Measurements from ENCODE around the gene TMEM163. TPM values are rescaled to one million over a fixed set of nuclear protein-coding genes. Genes with fewer than 3 reads are reported as not detected.

TMEM163 gene
- total and polyA plus RNA-seq, 2 donors (not counting 3 experiments of a cell fraction or from before 2014, with no cell fraction given): 1.0 to 2.8 TPM

GRCh38 chr2:134626781-134627180 lies 92.0 kb downstream of the TMEM163 start:
- POLR2A ChIA-PET: no interaction called here
- no peak for FAIRE-seq
- no peaks in the 10 kb centered on the region for H4K20me1 ChIP-seq (replicated peaks; ENCODE audit: control insufficient read depth, extremely low read depth, insufficient read depth, low read length)
- no peak overlapping the region for H3K4me2 ChIP-seq (ENCODE audit: insufficient read depth, low read length)
- no TSS peak for BruUV-seq (replicated peaks)
- CTCF ChIA-PET: no interaction called here
- no peak overlapping the region for H3K9ac ChIP-seq (replicated peaks; ENCODE audit: extremely low read depth, insufficient read depth, low read length)
- H3K36me3 ChIP-seq (ENCODE audit: control insufficient read depth in 2 of 2, extremely low read depth in 1 of 2, insufficient read depth in 2 of 2, low read length in 2 of 2): no peaks in the 10 kb centered on the region
- no peaks in the 10 kb centered on the region for H3K79me2 ChIP-seq (ENCODE audit: control insufficient read depth, insufficient read depth, low read length)
- intact Hi-C loops (cut with micrococcal nuclease) (no loop called here), dilution Hi-C loops (cut with MboI; ENCODE audit: extremely low pct_ligation_motif_present, low sequenced_read_pairs) (no loop called here)
- no peak overlapping the region for H3K27ac ChIP-seq (ENCODE audit: insufficient read depth, low read depth, low read length)
- H3K27me3 ChIP-seq (ENCODE audit: control insufficient read depth in 2 of 2, insufficient read depth in 2 of 2, low read length in 2 of 2): no peaks in the 10 kb centered on the region
- H2AFZ ChIP-seq (ENCODE audit: low read depth, low read length): no peak overlapping the region
- H3K9me1 ChIP-seq (replicated peaks; ENCODE audit: control insufficient read depth, extremely low read depth, insufficient read depth, low read length): no peaks in the 10 kb centered on the region
- TF ChIP-seq EZH2 (IDR thresholded peaks at IDR 0.05; ENCODE audit: borderline replicate concordance, low read depth, low read length, severe bottlenecking) (no peak), MAX (IDR thresholded peaks at IDR 0.05; ENCODE audit: insufficient read depth, insufficient read length) (no peak), GATA2 (IDR thresholded peaks at IDR 0.05; ENCODE audit: insufficient read depth, insufficient read length, low read depth, low read length) (no peak), POLR2AphosphoS5 (IDR thresholded peaks at IDR 0.05; ENCODE audit: insufficient read depth, low read depth, low read length) (no peak), POLR2A (IDR thresholded peaks at IDR 0.05; ENCODE audit: low read depth, low read length) (no peak), CTCF (IDR thresholded peaks at IDR 0.05; ENCODE audit: extremely low read depth in 1 of 2, insufficient read depth in 1 of 2, low read depth in 1 of 2, low read length in 2 of 2) (no peak), MYC (IDR thresholded peaks at IDR 0.05; ENCODE audit: low read depth, low read length) (no peak), JUN (IDR thresholded peaks at IDR 0.05; ENCODE audit: borderline replicate concordance, insufficient read depth, insufficient read length, low read depth) (no peak), FOS (IDR thresholded peaks at IDR 0.05; ENCODE audit: borderline replicate concordance, insufficient read depth, low read length) (no peak)
- DNase-seq (ENCODE audit: low read depth, low spot score): no peak
- no peak overlapping the region for H3K4me3 ChIP-seq (replicated peaks in 1 of 3; ENCODE audit: insufficient read depth in 1 of 3, low read depth in 1 of 3, low read length in 3 of 3)
- no peaks in the 10 kb centered on the region for H3K9me3 ChIP-seq (replicated peaks; ENCODE audit: control insufficient read depth, insufficient read depth, low read length)
- no peaks in the 10 kb centered on the region for H3K4me1 ChIP-seq (ENCODE audit: control insufficient read depth, extremely low read depth, insufficient read depth, low read length)
